Measurements from ENCODE around the gene ZFPL1. TPM values are rescaled to one million over a fixed set of nuclear protein-coding genes. Genes with fewer than 3 reads are reported as not detected.

ZFPL1 gene
- total RNA-seq, 2 donors from 2014 or later = 35.7 to 46.6 TPM

GRCh38 chr11:65053827-65054508, 30.1 kb upstream of the ZFPL1 start:
- Mint-ChIP-seq H3K27ac (no peak overlapping the region), H3K9me3 (no peaks in the 10 kb centered on the region), H3K27me3 (ENCODE audit: insufficient read depth) (peaks cover 4% of the 10 kb centered on the region), H3K4me3 (no peak overlapping the region), H3K36me3 (ENCODE audit: low read depth) (no peaks in the 10 kb centered on the region), H3K4me1 (no peaks in the 10 kb centered on the region)
- H3K27ac ChIP-seq (ENCODE audit: low read depth, low read length) = no peak overlapping the region
- no peak overlapping the region for H3K9ac ChIP-seq (ENCODE audit: extremely low read depth, low read length, poor library complexity, severe bottlenecking)
- TF ChIP-seq, protein P1, sequence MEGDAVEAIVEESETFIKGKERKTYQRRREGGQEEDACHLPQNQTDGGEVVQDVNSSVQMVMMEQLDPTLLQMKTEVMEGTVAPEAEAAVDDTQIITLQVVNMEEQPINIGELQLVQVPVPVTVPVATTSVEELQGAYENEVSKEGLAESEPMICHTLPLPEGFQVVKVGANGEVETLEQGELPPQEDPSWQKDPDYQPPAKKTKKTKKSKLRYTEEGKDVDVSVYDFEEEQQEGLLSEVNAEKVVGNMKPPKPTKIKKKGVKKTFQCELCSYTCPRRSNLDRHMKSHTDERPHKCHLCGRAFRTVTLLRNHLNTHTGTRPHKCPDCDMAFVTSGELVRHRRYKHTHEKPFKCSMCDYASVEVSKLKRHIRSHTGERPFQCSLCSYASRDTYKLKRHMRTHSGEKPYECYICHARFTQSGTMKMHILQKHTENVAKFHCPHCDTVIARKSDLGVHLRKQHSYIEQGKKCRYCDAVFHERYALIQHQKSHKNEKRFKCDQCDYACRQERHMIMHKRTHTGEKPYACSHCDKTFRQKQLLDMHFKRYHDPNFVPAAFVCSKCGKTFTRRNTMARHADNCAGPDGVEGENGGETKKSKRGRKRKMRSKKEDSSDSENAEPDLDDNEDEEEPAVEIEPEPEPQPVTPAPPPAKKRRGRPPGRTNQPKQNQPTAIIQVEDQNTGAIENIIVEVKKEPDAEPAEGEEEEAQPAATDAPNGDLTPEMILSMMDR (conservative IDR thresholded peaks at IDR 0.05) = no peak
- H3K27me3 ChIP-seq (ENCODE audit: control insufficient read depth, insufficient read depth, low read length, poor library complexity, severe bottlenecking) = no peaks in the 10 kb centered on the region
- no peaks in the 10 kb centered on the region for H3K9me3 ChIP-seq (ENCODE audit: control insufficient read depth, low read length)
- WGBS, 2 experiments (ENCODE audit: insufficient coverage in 1 of 2, insufficient read length in 1 of 2) = 82 to 84% methylated on average over 4 to 8 of the region's 8 CpGs
- H3K4me3 ChIP-seq (ENCODE audit: low read length) = no peak overlapping the region
- H3K4me1 ChIP-seq (ENCODE audit: control insufficient read depth, insufficient read depth, low read length) = no peaks in the 10 kb centered on the region
- H3K36me3 ChIP-seq (ENCODE audit: control insufficient read depth, insufficient read depth, low read length) = no peaks in the 10 kb centered on the region
- DNase-seq = no peak

GRCh38 chr11:65055538-65055937, 28.5 kb upstream of the ZFPL1 start:
- Histone ChIP-seq H3K9me3 (ENCODE audit: control insufficient read depth, low read length) (no peaks in the 10 kb centered on the region), H3K9ac (ENCODE audit: extremely low read depth, low read length, poor library complexity, severe bottlenecking) (no peak overlapping the region), H3K4me3 (ENCODE audit: low read length) (no peak overlapping the region), H3K4me1 (ENCODE audit: control insufficient read depth, insufficient read depth, low read length) (no peaks in the 10 kb centered on the region), H3K27me3 (ENCODE audit: control insufficient read depth, insufficient read depth, low read length, poor library complexity, severe bottlenecking) (no peaks in the 10 kb centered on the region), H3K36me3 (ENCODE audit: control insufficient read depth, insufficient read depth, low read length) (no peaks in the 10 kb centered on the region), H3K27ac (ENCODE audit: low read depth, low read length) (no peak overlapping the region)
- WGBS, 2 experiments (ENCODE audit: insufficient coverage in 1 of 2, insufficient read length in 1 of 2) = 92 to 100% methylated on average over 1 of the region's 1 CpG
- H3K9me3 Mint-ChIP-seq = no peaks in the 10 kb centered on the region
- H3K27me3 Mint-ChIP-seq (ENCODE audit: insufficient read depth) = peaks cover 8% of the 10 kb centered on the region
- TF ChIP-seq, protein P1 (conservative IDR thresholded peaks at IDR 0.05) = no peak
- no peaks in the 10 kb centered on the region for H3K36me3 Mint-ChIP-seq (ENCODE audit: low read depth)
- DNase-seq = no peak
- H3K27ac Mint-ChIP-seq = no peak overlapping the region
- no peak overlapping the region for H3K4me3 Mint-ChIP-seq
- H3K4me1 Mint-ChIP-seq = no peaks in the 10 kb centered on the region

DNA sequence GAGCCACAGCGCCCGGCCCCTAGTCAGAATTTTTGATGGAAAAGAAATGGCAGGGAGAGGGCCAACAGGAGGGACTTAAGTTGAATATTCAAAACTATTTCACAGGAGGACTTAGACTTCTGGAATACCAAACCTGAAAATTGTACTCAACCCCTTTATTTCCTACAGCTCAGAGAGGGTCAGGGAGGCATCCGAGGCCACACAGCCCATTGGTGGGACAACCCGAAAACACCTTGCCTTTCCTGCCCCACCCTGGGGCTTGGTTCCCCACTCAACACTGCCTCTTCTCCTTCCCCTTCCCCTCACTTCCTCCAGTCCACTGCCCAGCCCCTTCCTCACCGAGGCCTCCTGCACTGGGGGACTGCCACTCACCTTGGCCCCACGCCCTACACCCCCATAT, 27.0 kb upstream of the ZFPL1 start:
- H3K27ac Mint-ChIP-seq = no peak overlapping the region
- H3K4me3 Mint-ChIP-seq = no peak overlapping the region
- Histone ChIP-seq H3K27me3 (ENCODE audit: control insufficient read depth, insufficient read depth, low read length, poor library complexity, severe bottlenecking) (no peaks in the 10 kb centered on the region), H3K4me1 (ENCODE audit: control insufficient read depth, insufficient read depth, low read length) (no peaks in the 10 kb centered on the region), H3K4me3 (ENCODE audit: low read length) (no peak overlapping the region), H3K36me3 (ENCODE audit: control insufficient read depth, insufficient read depth, low read length) (no peaks in the 10 kb centered on the region), H3K27ac (ENCODE audit: low read depth, low read length) (no peak overlapping the region), H3K9me3 (ENCODE audit: control insufficient read depth, low read length) (no peaks in the 10 kb centered on the region), H3K9ac (ENCODE audit: extremely low read depth, low read length, poor library complexity, severe bottlenecking) (no peak overlapping the region)
- TF ChIP-seq, protein P1 (conservative IDR thresholded peaks at IDR 0.05) = no peak
- H3K27me3 Mint-ChIP-seq (ENCODE audit: insufficient read depth) = peaks cover 8% of the 10 kb centered on the region
- H3K9me3 Mint-ChIP-seq = no peaks in the 10 kb centered on the region
- H3K4me1 Mint-ChIP-seq = no peaks in the 10 kb centered on the region
- WGBS, 2 experiments (ENCODE audit: insufficient coverage in 1 of 2, insufficient read length in 1 of 2) = 86 to 100% methylated on average over 4 to 6 of the region's 6 CpGs
- H3K36me3 Mint-ChIP-seq (ENCODE audit: low read depth) = no peaks in the 10 kb centered on the region
- no peak for DNase-seq
